GM13977 (cell line): ENCODE measurements around the gene UCP3.

Source experiments
- DNase-seq: peaks from one replicate; pipeline ENCODE4 v3.0.0; 2012; ENCODE audit warnings: low spot score
- in situ Hi-C: fragments of 300-500 bp; cut with MboI; formaldehyde crosslinking; loops from one replicate; pipeline ENCODE4 v1.12.0; 2022; ENCODE audit warnings: low sequenced_read_pairs, low pct_unique_long_range_greater_than_20kb, mixed read lengths, inconsistent platforms; ENCODE audit not compliant: unreplicated experiment
- TF ChIP-seq, protein P1 (sequence below): IDR thresholded peaks from 2 replicates; pipeline ENCODE4 v1.5.1; 2012; ENCODE audit warnings: mild to moderate bottlenecking, control low read depth; ENCODE audit not compliant: insufficient read depth; ENCODE audit errors: extremely low read depth, missing control alignments

The UCP3 gene

DNA sequence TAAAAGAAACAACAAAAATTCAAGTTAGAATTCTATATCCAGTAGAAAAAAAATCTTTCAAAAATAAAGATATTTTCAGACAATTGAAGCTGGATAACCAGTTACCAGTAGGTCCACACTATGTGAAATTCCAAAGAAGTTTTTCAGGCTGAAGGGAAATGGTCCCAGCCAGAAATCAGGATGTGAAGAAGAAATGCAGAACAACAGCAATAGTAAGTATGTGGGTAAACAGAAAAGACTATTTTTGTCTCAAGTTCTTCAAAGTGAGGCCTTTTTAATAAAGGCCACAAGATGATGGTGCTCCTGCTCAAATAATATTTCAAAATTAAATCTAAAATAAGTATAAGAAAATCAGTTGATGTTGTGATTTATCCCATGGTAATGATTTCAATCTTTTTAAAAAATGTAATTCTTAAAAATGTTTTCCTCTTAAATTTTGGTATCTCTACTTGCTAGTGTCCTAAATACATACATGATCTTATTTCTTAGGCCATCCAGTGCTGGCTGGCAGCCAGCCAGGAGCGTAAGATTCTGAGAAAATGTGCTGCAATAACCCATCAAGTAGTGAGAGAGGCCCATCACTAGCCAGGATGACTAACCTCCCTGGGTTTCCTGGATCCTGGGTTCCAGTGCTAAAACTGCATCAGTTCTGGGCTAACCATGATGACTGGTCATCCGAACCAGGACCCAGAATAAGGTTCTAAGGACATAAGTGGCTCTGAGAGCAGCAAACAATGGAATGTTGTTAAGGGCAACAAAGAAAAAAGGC lies 15.6 kb upstream of the UCP3 start:
- TF ChIP-seq, protein P1, sequence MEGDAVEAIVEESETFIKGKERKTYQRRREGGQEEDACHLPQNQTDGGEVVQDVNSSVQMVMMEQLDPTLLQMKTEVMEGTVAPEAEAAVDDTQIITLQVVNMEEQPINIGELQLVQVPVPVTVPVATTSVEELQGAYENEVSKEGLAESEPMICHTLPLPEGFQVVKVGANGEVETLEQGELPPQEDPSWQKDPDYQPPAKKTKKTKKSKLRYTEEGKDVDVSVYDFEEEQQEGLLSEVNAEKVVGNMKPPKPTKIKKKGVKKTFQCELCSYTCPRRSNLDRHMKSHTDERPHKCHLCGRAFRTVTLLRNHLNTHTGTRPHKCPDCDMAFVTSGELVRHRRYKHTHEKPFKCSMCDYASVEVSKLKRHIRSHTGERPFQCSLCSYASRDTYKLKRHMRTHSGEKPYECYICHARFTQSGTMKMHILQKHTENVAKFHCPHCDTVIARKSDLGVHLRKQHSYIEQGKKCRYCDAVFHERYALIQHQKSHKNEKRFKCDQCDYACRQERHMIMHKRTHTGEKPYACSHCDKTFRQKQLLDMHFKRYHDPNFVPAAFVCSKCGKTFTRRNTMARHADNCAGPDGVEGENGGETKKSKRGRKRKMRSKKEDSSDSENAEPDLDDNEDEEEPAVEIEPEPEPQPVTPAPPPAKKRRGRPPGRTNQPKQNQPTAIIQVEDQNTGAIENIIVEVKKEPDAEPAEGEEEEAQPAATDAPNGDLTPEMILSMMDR = no peak
- in situ Hi-C loops = no loop called here
- DNase-seq = no peak

GRCh38 chr11:74023276-74023675 lies 14.4 kb upstream of the UCP3 start:
- in situ Hi-C loops = no loop called here
- TF ChIP-seq, protein P1 = no peak
- DNase-seq = no peak

- in situ Hi-C loops = no loop called here
- TF ChIP-seq, protein P1 = no peak
Measured at GRCh38 chr11:74022546-74022945, 13.7 kb upstream of the UCP3 start.

GRCh38 chr11:74021998-74022397 lies 13.1 kb upstream of the UCP3 start:
- TF ChIP-seq, protein P1 = no peak
- in situ Hi-C loops = no loop called here
- no peak for DNase-seq

More at GRCh38 chr11:74022546-74022945, 13.7 kb upstream of the UCP3 start:
- no peak for DNase-seq

- in situ Hi-C loops = no loop called here
- TF ChIP-seq, protein P1 = no peak
- DNase-seq = no peak
Measured at GRCh38 chr11:74020539-74020938, 11.7 kb upstream of the UCP3 start.

GRCh38 chr11:74019860-74020259 lies 11.0 kb upstream of the UCP3 start:
- TF ChIP-seq, protein P1 = no peak
- in situ Hi-C loops = no loop called here
- no peak for DNase-seq
